Endothelial cell of umbilical vein (primary cell): ENCODE results near the gene VIT. TPM values are rescaled to one million over a fixed set of nuclear protein-coding genes. Genes with fewer than 3 reads are reported as not detected.
"Not testable (repeated sequence)": the region's sequence is repeated elsewhere in the genome, so short reads cannot be mapped to it uniquely, and the experiment has no call there.

Experiments
- BruUV-seq: library from RNA; stranded (reverse); fragments of 400-500 nt; replicated peaks from 2 replicates; lab custom pipeline; 2021; lab: Mats Ljungman, UMichigan
- CTCF ChIA-PET: fragments of 300-600, 350-600 bp; sonication (Branson Sonifier 250); formaldehyde crosslinking; loops from one replicate; lab custom pipeline; 2021; ENCODE audit warnings: antibody characterized with exemption, inconsistent platforms; lab: Charles Lee
- POLR2A ChIA-PET: fragments of 300-600, 350-600 bp; sonication (Branson Sonifier 250); formaldehyde crosslinking; loops from one replicate; lab custom pipeline; 2021; ENCODE audit warnings: antibody characterized with exemption, inconsistent platforms; lab: Charles Lee
- DNase-seq: peaks from one replicate; pipeline ENCODE4 v3.0.0-alpha.2; 2011; ENCODE audit warnings: low read depth, low spot score
- FAIRE-seq: peaks from 2 replicates; lab custom pipeline; 2011; peaks lifted over from hg19 to GRCh38; lab: Jason Lieb, UNC
- H2AFZ ChIP-seq: 2 replicates; pipeline ENCODE4 v1.6.0; 2012; ENCODE audit warnings: low read depth, low read length, control low read depth, inconsistent platforms
- H3K27ac ChIP-seq: 2 replicates; pipeline ENCODE4 v1.5.1; 2011; ENCODE audit warnings: low read depth, mild to moderate bottlenecking, control low read depth, low read length, moderate library complexity; ENCODE audit not compliant: insufficient read depth
- H3K27me3 ChIP-seq, 2 experiments: 2 replicates each; pipeline versions ENCODE4 v1.6.0 to v1.6.1; 2011; ENCODE audit warnings: low read length in 2 of 2, mixed read lengths in 1 of 2; ENCODE audit not compliant: control insufficient read depth in 2 of 2, insufficient read depth in 2 of 2
- H3K36me3 ChIP-seq, 2 experiments: 2 replicates in 1 of 2; 3 replicates in 1 of 2; pipeline ENCODE4 v1.5.1; 2011; ENCODE audit warnings: low read length in 2 of 2, mild to moderate bottlenecking in 1 of 2, moderate library complexity in 1 of 2; ENCODE audit not compliant: control insufficient read depth in 2 of 2, insufficient read depth in 2 of 2; ENCODE audit errors: extremely low read depth in 1 of 2
- H3K4me1 ChIP-seq: 3 replicates; pipeline ENCODE4 v1.5.1; 2011; ENCODE audit warnings: mild to moderate bottlenecking, low read length; ENCODE audit not compliant: control insufficient read depth, insufficient read depth; ENCODE audit errors: extremely low read depth
- H3K4me2 ChIP-seq: 2 replicates; pipeline ENCODE4 v1.6.1; 2011; ENCODE audit warnings: low read length, control low read depth, mixed read lengths; ENCODE audit not compliant: insufficient read depth
- H3K4me3 ChIP-seq, 3 experiments: fragments of 200-600 bp in 1 of 3; sonication (generic), shearing (Covaris generic) in 1 of 3; replicated peaks in 1 of 3; 2 replicates each; pipeline ENCODE4 v1.5.1; 2011 to 2016; ENCODE audit warnings: control low read depth in 3 of 3, low read length in 3 of 3, mild to moderate bottlenecking in 2 of 3, inconsistent platforms in 1 of 3, low read depth in 1 of 3, moderate library complexity in 1 of 3; ENCODE audit not compliant: insufficient read depth in 1 of 3
- H3K79me2 ChIP-seq: 2 replicates; pipeline ENCODE4 v1.6.0; 2012; ENCODE audit warnings: low read length, inconsistent platforms; ENCODE audit not compliant: control insufficient read depth, insufficient read depth
- H3K9ac ChIP-seq: replicated peaks from 2 replicates; pipeline ENCODE3; 2011; ENCODE audit warnings: low read length, control low read depth; ENCODE audit not compliant: insufficient read depth; ENCODE audit errors: extremely low read depth
- H3K9me1 ChIP-seq: replicated peaks from 3 replicates; pipeline ENCODE4 v1.6.0; 2011; ENCODE audit warnings: mild to moderate bottlenecking, low read length; ENCODE audit not compliant: control insufficient read depth, insufficient read depth; ENCODE audit errors: extremely low read depth
- H3K9me3 ChIP-seq: replicated peaks from 2 replicates; pipeline ENCODE4 v1.5.1; 2012; ENCODE audit warnings: low read length, inconsistent platforms; ENCODE audit not compliant: control insufficient read depth, insufficient read depth
- H4K20me1 ChIP-seq: replicated peaks from 2 replicates; pipeline ENCODE3; 2011; ENCODE audit warnings: mild to moderate bottlenecking, low read length; ENCODE audit not compliant: control insufficient read depth, insufficient read depth; ENCODE audit errors: extremely low read depth
- CTCF ChIP-seq, 2 donors: IDR thresholded peaks; 1 replicate in 1 of 2; 2 replicates in 1 of 2; pipeline ENCODE4 v1.5.1; 2011; ENCODE audit warnings: low read length in 2 of 2, mild to moderate bottlenecking in 2 of 2, moderate library complexity in 2 of 2, control low read depth in 1 of 2, inconsistent platforms in 1 of 2, low read depth in 1 of 2; ENCODE audit not compliant: insufficient read depth in 1 of 2; ENCODE audit errors: extremely low read depth in 1 of 2
- EZH2 ChIP-seq: IDR thresholded peaks from 2 replicates; pipeline ENCODE4 v1.6.1; 2012; ENCODE audit warnings: borderline replicate concordance, low read depth, mild to moderate bottlenecking, moderate library complexity, low read length, inconsistent platforms; ENCODE audit not compliant: severe bottlenecking
- FOS ChIP-seq: IDR thresholded peaks from 2 replicates; pipeline ENCODE4 v1.6.1; 2011; ENCODE audit warnings: mild to moderate bottlenecking, low read length, moderate library complexity, borderline replicate concordance; ENCODE audit not compliant: insufficient read depth
- GATA2 ChIP-seq: IDR thresholded peaks from 2 replicates; pipeline ENCODE4 v1.7.0; 2011; ENCODE audit warnings: low read depth, mild to moderate bottlenecking, moderate library complexity, mixed read lengths, low read length; ENCODE audit not compliant: insufficient read length, insufficient read depth
- JUN ChIP-seq: IDR thresholded peaks from 2 replicates; pipeline ENCODE4 v1.6.1; 2011; ENCODE audit warnings: borderline replicate concordance, low read depth; ENCODE audit not compliant: insufficient read length, insufficient read depth
- MYC ChIP-seq: IDR thresholded peaks from one replicate; pipeline ENCODE4 v1.6.1; 2011; ENCODE audit warnings: mild to moderate bottlenecking, low read depth, low read length
- POLR2A ChIP-seq: IDR thresholded peaks from 2 replicates; pipeline ENCODE4 v1.6.1; 2012; ENCODE audit warnings: low read depth, mild to moderate bottlenecking, control low read depth, low read length
- POLR2AphosphoS5 ChIP-seq: IDR thresholded peaks from 2 replicates; pipeline ENCODE4 v1.6.1; 2012; ENCODE audit warnings: low read depth, mild to moderate bottlenecking, control low read depth, low read length, moderate library complexity; ENCODE audit not compliant: insufficient read depth
- dilution Hi-C: fragments of 300-500 bp; cut with MboI; formaldehyde crosslinking; loops from one replicate; pipeline ENCODE4 v1.15.0; 2019; ENCODE audit warnings: low sequenced_read_pairs; ENCODE audit not compliant: extremely low pct_ligation_motif_present
- intact Hi-C: fragments of 100-400 bp; cut with micrococcal nuclease; formaldehyde crosslinking; loops from one replicate; pipeline ENCODE4 v1.10.0; 2022
- polyA plus RNA-seq, 4 experiments: library from polyadenylated mRNA; depleted of rRNA in 3 of 4; stranded (reverse) in 3 of 4; unstranded in 1 of 4; fragments of >200 nt; gene quantifications; 2 replicates each; pipeline versions ENCODE4 v1.2.1 to v1.2.3, GENCODE V29; 2011 to 2012; ENCODE audit warnings: missing spikeins in 1 of 4
- total RNA-seq: library from RNA; stranded (reverse); gene quantifications from 2 replicates; pipeline ENCODE4 v1.2.3, GENCODE V29; 2021
- TF ChIP-seq, protein P1 (sequence below): IDR thresholded peaks from 2 replicates; pipeline ENCODE4 v1.6.1; 2011; ENCODE audit not compliant: insufficient read depth, insufficient read length

The VIT gene
- total and polyA plus RNA-seq, 2 donors (not counting 3 experiments of a cell fraction or from before 2014, with no cell fraction given): 0.54 to 0.88 TPM

DNA sequence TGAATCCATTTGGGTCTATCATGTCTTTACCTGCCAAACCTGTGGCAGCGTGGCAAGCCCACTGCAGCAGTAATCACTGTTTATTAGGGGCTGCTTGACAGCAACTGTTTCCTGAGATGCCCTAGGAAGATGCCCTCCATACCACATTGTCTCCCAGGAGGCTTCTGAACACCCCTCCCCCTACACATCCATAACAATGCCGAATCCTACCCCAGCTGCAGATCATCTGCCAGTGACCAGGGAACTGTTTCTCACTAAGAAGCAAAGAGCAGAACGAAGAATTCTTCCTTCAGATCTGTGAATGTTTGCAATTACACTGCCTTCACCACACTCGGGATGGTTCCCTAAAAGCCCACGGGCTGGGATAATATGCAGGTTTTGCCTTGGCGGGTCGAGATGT lies 127.8 kb downstream of the VIT start:
- ChIA-PET POLR2A (no interaction called here), CTCF (no interaction called here)
- BruUV-seq: no TSS peak

DNA sequence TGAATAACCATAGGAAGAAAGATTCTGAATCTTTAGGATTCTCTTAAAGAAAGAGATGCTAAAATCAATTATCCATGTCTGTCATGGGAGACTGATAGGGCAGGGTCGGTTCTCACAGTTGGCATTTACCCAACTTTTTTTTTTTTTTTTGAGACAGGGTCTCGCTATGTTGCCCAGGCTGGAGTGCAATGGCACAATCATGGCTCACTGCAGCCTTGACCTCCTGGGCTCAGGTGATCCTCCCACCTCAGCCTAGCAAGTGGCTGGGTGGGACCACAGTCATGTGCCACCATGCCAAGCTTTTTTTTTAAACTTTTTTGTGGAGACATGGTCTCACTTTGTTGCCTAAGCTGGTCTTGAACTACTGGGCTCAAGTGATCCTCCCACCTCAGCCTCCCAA lies 128.2 kb downstream of the VIT start:
- H3K36me3 ChIP-seq, intact Hi-C loops, H3K27ac ChIP-seq, H3K9me3 ChIP-seq, DNase-seq, POLR2A ChIA-PET, H3K4me3 ChIP-seq, CTCF ChIA-PET, H3K79me2 ChIP-seq, H3K4me1 ChIP-seq, H3K9me1 ChIP-seq, FAIRE-seq, H3K9ac ChIP-seq, H3K27me3 ChIP-seq, dilution Hi-C loops, H4K20me1 ChIP-seq, H3K4me2 ChIP-seq, BruUV-seq, H2AFZ ChIP-seq: not testable (repeated sequence)

More for the DNA sequence above, 127.8 kb downstream of the VIT start:
- no peaks in the 10 kb centered on the region for H4K20me1 ChIP-seq
- FAIRE-seq (no peak), DNase-seq (no peak)
- no peaks in the 10 kb centered on the region for H3K79me2 ChIP-seq
- H3K4me2 ChIP-seq: no peak overlapping the region
- H3K4me1 ChIP-seq: no peaks in the 10 kb centered on the region
- no peaks in the 10 kb centered on the region for H3K36me3 ChIP-seq
- H3K27me3 ChIP-seq: peaks cover 0 to 1% of the 10 kb centered on the region in 2 experiments
- intact Hi-C loops (no loop called here), dilution Hi-C loops (no loop called here)
- no peaks in the 10 kb centered on the region for H3K9me1 ChIP-seq
- no peaks in the 10 kb centered on the region for H3K9me3 ChIP-seq
- H3K27ac ChIP-seq: no peak overlapping the region
- H3K9ac ChIP-seq: no peak overlapping the region
- no peak overlapping the region for H2AFZ ChIP-seq
- TF ChIP-seq JUN: no peak
- no peak for TF ChIP-seq POLR2A
- no peak for TF ChIP-seq CTCF (IDR thresholded peaks at IDR 0.05; ENCODE audit: extremely low read depth in 1 of 2, insufficient read depth in 1 of 2, low read depth in 1 of 2, low read length in 2 of 2)
- TF ChIP-seq MYC: no peak
- TF ChIP-seq, protein P1, sequence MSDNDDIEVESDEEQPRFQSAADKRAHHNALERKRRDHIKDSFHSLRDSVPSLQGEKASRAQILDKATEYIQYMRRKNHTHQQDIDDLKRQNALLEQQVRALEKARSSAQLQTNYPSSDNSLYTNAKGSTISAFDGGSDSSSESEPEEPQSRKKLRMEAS: no peak
- TF ChIP-seq EZH2: no peak
- TF ChIP-seq POLR2AphosphoS5: no peak
- TF ChIP-seq GATA2: no peak
- TF ChIP-seq FOS: no peak
- no peak overlapping the region for H3K4me3 ChIP-seq
